CD4-positive, CD25-positive, alpha-beta regulatory T cell (primary cell): Measurements from ENCODE around the gene DEFB126. TPM values are rescaled to one million over a fixed set of nuclear protein-coding genes. Genes with fewer than 3 reads are reported as not detected.

Experiments used
- ATAC-seq, 2 donors: fragments of 150-1000 bp; cut with Tn5 transposase; one replicate each; pipeline ENCODE4 v1.10.0; 2021; ENCODE audit warnings: low read depth in 2 of 2, moderate number of reproducible peaks in 2 of 2, moderate library complexity in 1 of 2
- DNase-seq, 3 donors: peaks; one replicate each; pipeline versions ENCODE4 v3.0.0 to v3.0.0-alpha.2; 2012 to 2022; ENCODE audit warnings: mixed read lengths in 1 of 3
- H3K27ac ChIP-seq: one replicate; pipeline ENCODE4 v1.7.0; 2013; ENCODE audit warnings: mild to moderate bottlenecking, low read length; ENCODE audit not compliant: insufficient read depth, poor library complexity, severe bottlenecking
- H3K27me3 ChIP-seq: one replicate; pipeline ENCODE4 v1.7.0; 2013; ENCODE audit warnings: low read length; ENCODE audit not compliant: control insufficient read depth, insufficient read depth
- H3K36me3 ChIP-seq: one replicate; pipeline ENCODE4 v1.7.0; 2013; ENCODE audit warnings: mild to moderate bottlenecking, low read length, moderate library complexity; ENCODE audit not compliant: control insufficient read depth, insufficient read depth
- H3K4me1 ChIP-seq: 2 replicates; pipeline ENCODE4 v1.7.0; 2013; ENCODE audit warnings: mild to moderate bottlenecking, low read length; ENCODE audit not compliant: insufficient read depth, control insufficient read depth, poor library complexity, severe bottlenecking
- H3K4me3 ChIP-seq: one replicate; pipeline ENCODE4 v1.7.0; 2013; ENCODE audit warnings: low read depth, mild to moderate bottlenecking, low read length, moderate library complexity
- H3K9me3 ChIP-seq, 2 experiments: 1 replicate in 1 of 2; 2 replicates in 1 of 2; pipeline ENCODE4 v1.7.0; 2013; ENCODE audit warnings: low read length in 2 of 2, mild to moderate bottlenecking in 1 of 2, moderate library complexity in 1 of 2; ENCODE audit not compliant: control insufficient read depth in 2 of 2
- H3K27ac Mint-ChIP-seq, 3 donors: one replicate each; pipeline ENCODE4 v1.8.0; 2020 to 2022; ENCODE audit warnings: mild to moderate bottlenecking in 3 of 3, mixed read lengths in 3 of 3, moderate library complexity in 2 of 3
- H3K27me3 Mint-ChIP-seq: one replicate; pipeline ENCODE4 v1.8.0; 2022; ENCODE audit warnings: mild to moderate bottlenecking, mixed read lengths
- H3K36me3 Mint-ChIP-seq: one replicate; pipeline ENCODE4 v1.8.0; 2020; ENCODE audit warnings: mixed read lengths
- H3K4me1 Mint-ChIP-seq, 4 donors: one replicate each; pipeline ENCODE4 v1.8.0; 2020 to 2022; ENCODE audit warnings: mixed read lengths in 4 of 4, mild to moderate bottlenecking in 1 of 4
- H3K4me3 Mint-ChIP-seq, 4 donors: one replicate each; pipeline ENCODE4 v1.8.0; 2020 to 2022; ENCODE audit warnings: mild to moderate bottlenecking in 4 of 4, mixed read lengths in 4 of 4, moderate library complexity in 3 of 4
- H3K9me3 Mint-ChIP-seq, 7 donors: one replicate each; pipeline ENCODE4 v1.8.0; 2020 to 2022; ENCODE audit warnings: mixed read lengths in 7 of 7, mild to moderate bottlenecking in 3 of 7, moderate library complexity in 2 of 7
- polyA plus RNA-seq, 4 donors: library from polyadenylated mRNA; unstranded; fragments of 300-500 nt; fragmentation: Illumina TruSeq; gene quantifications; one replicate each; pipeline ENCODE4 v1.2.3, GENCODE V29; 2021
- total RNA-seq: library from RNA; stranded (reverse); gene quantifications from one replicate; pipeline ENCODE4 v1.2.3, GENCODE V29; 2022

Gene DEFB126
- total and polyA plus RNA-seq, 5 donors from 2014 or later: not detected

- Histone ChIP-seq H3K27me3 (peaks cover 21% of the 10 kb centered on the region), H3K27ac (no peak overlapping the region), H3K4me3 (no peak overlapping the region), H3K9me3 (peaks cover 0 to 2% of the 10 kb centered on the region in 2 experiments), H3K4me1 (no peaks in the 10 kb centered on the region), H3K36me3 (no peaks in the 10 kb centered on the region)
- H3K27ac Mint-ChIP-seq: no peak overlapping the region
- no peak for ATAC-seq
- H3K27me3 Mint-ChIP-seq: peaks cover 55% of the 10 kb centered on the region
- H3K4me1 Mint-ChIP-seq: no peaks in the 10 kb centered on the region
- H3K36me3 Mint-ChIP-seq: no peaks in the 10 kb centered on the region
- DNase-seq: no peak
- no peak overlapping the region for H3K4me3 Mint-ChIP-seq
- H3K9me3 Mint-ChIP-seq: peaks cover 0 to 30% (median 5%) of the 10 kb centered on the region in 7 donors
These were observed 45.3 kb downstream of the DEFB126 start for GRCh38 chr20:187733-188132.

GRCh38 chr20:189611-190010 lies 47.2 kb downstream of the DEFB126 start, which contains the start of gene DEFB128:
DEFB128 (minus strand) TSS chr20:189711; CDS start chr20:189623, 88 bp downstream.
- no peak within 1 kb of the TSS for H3K4me3 ChIP-seq
- H3K4me3 Mint-ChIP-seq: no peak within 1 kb of the TSS
- no peak for ATAC-seq

More at GRCh38 chr20:189611-190010, 47.2 kb downstream of the DEFB126 start, which contains the start of gene DEFB128:
- H3K36me3 Mint-ChIP-seq: no peaks in the 10 kb centered on the region
- peaks cover 0 to 16% (median 1%) of the 10 kb centered on the region in 7 donors for H3K9me3 Mint-ChIP-seq
- no peaks in the 10 kb centered on the region for H3K4me1 ChIP-seq
- no peak for DNase-seq
- H3K36me3 ChIP-seq: no peaks in the 10 kb centered on the region
- no peak within 1 kb of the TSS for H3K27ac ChIP-seq
- H3K27me3 ChIP-seq: peaks cover 16% of the 10 kb centered on the region
- no peak within 1 kb of the TSS for H3K27ac Mint-ChIP-seq
- peaks cover 40% of the 10 kb centered on the region for H3K27me3 Mint-ChIP-seq
- no peaks in the 10 kb centered on the region for H3K9me3 ChIP-seq
- H3K4me1 Mint-ChIP-seq: no peaks in the 10 kb centered on the region

Other genes starting within 250 kb of the DEFB126 start
- not detected for gene DEFB125, start 54.9 kb upstream of the DEFB126 start, total RNA-seq
- not detected for gene DEFB125, start 54.9 kb upstream of the DEFB126 start, polyA plus RNA-seq
- gene DEFB127, start 14.9 kb downstream of the DEFB126 start, total RNA-seq: not detected
- not detected for gene DEFB127, start 14.9 kb downstream of the DEFB126 start, polyA plus RNA-seq
- gene DEFB128, start 47.1 kb downstream of the DEFB126 start, total RNA-seq: not detected
- gene DEFB128, start 47.1 kb downstream of the DEFB126 start, polyA plus RNA-seq: not detected
- not detected for gene DEFB129, start 84.7 kb downstream of the DEFB126 start, total RNA-seq
- gene DEFB129, start 84.7 kb downstream of the DEFB126 start, polyA plus RNA-seq: not detected
- gene DEFB132, start 115.1 kb downstream of the DEFB126 start, total RNA-seq: not detected
- not detected for gene DEFB132, start 115.1 kb downstream of the DEFB126 start, polyA plus RNA-seq
- gene C20orf96, start 148.2 kb downstream of the DEFB126 start, total RNA-seq: 1.1 TPM
- under 1 TPM; 0.10 to 0.52 (median 0.31) TPM for gene C20orf96, start 148.2 kb downstream of the DEFB126 start, polyA plus RNA-seq
- gene ZCCHC3, start 155.0 kb downstream of the DEFB126 start, total RNA-seq: 19.7 TPM
- 10 to 100 TPM in 1 of 4 donors, 1 to 10 TPM in 3; 5.9 to 12.7 (median 7.9) TPM for gene ZCCHC3, start 155.0 kb downstream of the DEFB126 start, polyA plus RNA-seq
- 4.9 TPM for gene SOX12, start 183.0 kb downstream of the DEFB126 start, total RNA-seq
- under 1 TPM; 0.29 to 0.44 (median 0.38) TPM for gene SOX12, start 183.0 kb downstream of the DEFB126 start, polyA plus RNA-seq
- 1.5 TPM for gene NRSN2, start 204.5 kb downstream of the DEFB126 start, total RNA-seq
- 1 to 10 TPM in 2 of 4 donors, under 1 TPM in 1, not detected in 1; 0.52 to 1.5 (median 1.1) TPM for gene NRSN2, start 204.5 kb downstream of the DEFB126 start, polyA plus RNA-seq
- gene TRIB3, start 238.2 kb downstream of the DEFB126 start, total RNA-seq: 6.0 TPM
- 10 to 100 TPM; 15.0 to 22.6 (median 19.6) TPM for gene TRIB3, start 238.2 kb downstream of the DEFB126 start, polyA plus RNA-seq